Testis (tissue), 5 donors: ENCODE measurements around the gene MS4A6A. TPM values are rescaled to one million over a fixed set of nuclear protein-coding genes. Genes with fewer than 3 reads are reported as not detected.
A peak's percentile ranks its signal among the peaks of the same experiment; 100 is the strongest.

Source experiments
- DNase-seq: peaks from one replicate; pipeline ENCODE4 v3.0.0-alpha.2; 2019
- H3K27ac ChIP-seq, 2 donors: fragments of 200-600 bp; sonication (generic); one replicate each; pipeline ENCODE4 v1.5.1; 2019
- H3K27me3 ChIP-seq: fragments of 200-600 bp; sonication (generic); one replicate; pipeline ENCODE4 v1.5.1; 2019
- H3K36me3 ChIP-seq: fragments of 200-600 bp; sonication (generic); one replicate; pipeline ENCODE4 v1.5.1; 2017; ENCODE audit warnings: low read depth; ENCODE audit errors: missing control alignments
- H3K4me1 ChIP-seq: fragments of 200-600 bp; sonication (generic); one replicate; pipeline ENCODE4 v1.5.1; 2019
- H3K4me3 ChIP-seq, 2 donors: fragments of 200-600 bp; sonication (generic); one replicate each; pipeline ENCODE4 v1.5.1; 2017 to 2019
- H3K9me3 ChIP-seq: fragments of 200-600 bp; sonication (generic); one replicate; pipeline ENCODE4 v1.5.1; 2017
- CTCF ChIP-seq, 3 experiments: fragments of 450-650 bp in 2 of 3; fragments of 200-600 bp in 1 of 3; sonication (generic) in 1 of 3; IDR thresholded peaks; one replicate each; pipeline ENCODE4 v1.5.1; 2016 to 2019; ENCODE audit warnings: antibody characterized with exemption in 3 of 3, mild to moderate bottlenecking in 2 of 3, moderate library complexity in 1 of 3
- POLR2A ChIP-seq: fragments of 450-650 bp; IDR thresholded peaks from one replicate; pipeline ENCODE4 v1.6.1; 2017; ENCODE audit warnings: antibody characterized with exemption, mild to moderate bottlenecking, moderate library complexity
- WGBS, 2 donors: methylation state at CpG; one replicate each; pipeline ENCODE4 v1.1.5; 2018; 5-methylcytosine and 5-hydroxymethylcytosine counted together
- intact Hi-C: fragments of 100-400 bp; cut with DNase I; formaldehyde crosslinking; loops from one replicate; pipeline ENCODE4 v1.15.1; 2023; ENCODE audit warnings: low total_unique reads
- long read RNA-seq, 2 donors: transcript quantifications; one replicate each; lab custom pipeline, GENCODE V29; 2026
- polyA plus RNA-seq: library from polyadenylated mRNA; stranded (reverse); fragments of 350-450 nt; fragmentation: Illumina TruSeq; extraction: RNeasy Lipid Tissue Mini Kit (QIAGEN cat#74804); gene quantifications from one replicate; pipeline ENCODE4 v1.2.3, GENCODE V29; 2014; ENCODE audit warnings: low read depth, low replicate concordance; ENCODE audit not compliant: insufficient read depth
- total RNA-seq, 2 donors: library from RNA; depleted of rRNA; stranded (reverse); fragments of >200 nt; gene quantifications; one replicate each; pipeline ENCODE4 v1.2.3, GENCODE V29; 2016

The MS4A6A gene
- 10 to 100 TPM in 1 of 2 donors, 1 to 10 TPM in 1; 6.1 to 21.6 TPM for total RNA-seq
- 49.5 TPM for polyA plus RNA-seq
- long read RNA-seq, donor 1, partial matches to known transcripts = 0 of 3 reads
- long read RNA-seq, donor 1, other reads (novel, unspliced or antisense) = 0 of 3 reads
- long read RNA-seq, donor 2, partial matches to known transcripts = 0 of 2 reads
- long read RNA-seq, donor 2, other reads (novel, unspliced or antisense) = 0 of 2 reads

- Histone ChIP-seq H3K27ac (peak within 1 kb of the TSS in 1 of 2 donors; percentile 54), H3K27me3 (no peaks in the 10 kb centered on the region), H3K36me3 (no peaks in the 10 kb centered on the region), H3K4me3 (peak within 1 kb of the TSS in 1 of 2 donors; percentile 0), H3K9me3 (no peaks in the 10 kb centered on the region), H3K4me1 (no peaks in the 10 kb centered on the region)
- intact Hi-C loops = no loop called here
- no peak for DNase-seq
- no peak for TF ChIP-seq POLR2A
- TF ChIP-seq CTCF (IDR thresholded peaks at IDR 0.05) = no peak
- WGBS, 2 donors = 76 to 88% methylated on average over 9 to 10 of the region's 10 CpGs
Measured at GRCh38 chr11:60182541-60183330, at the start of gene MS4A6A. Gene MS4A6A (minus strand): TSS chr11:60183083. CDS start chr11:60181727, 1,356 bp downstream.

GRCh38 chr11:60230681-60231080 lies 47.8 kb upstream of the MS4A6A start:
- no peak for DNase-seq
- H3K27ac ChIP-seq = no peak overlapping the region
- no peaks in the 10 kb centered on the region for H3K27me3 ChIP-seq
- no peaks in the 10 kb centered on the region for H3K36me3 ChIP-seq
- H3K9me3 ChIP-seq = no peaks in the 10 kb centered on the region
- 85% methylated on average over 1 of the region's 1 CpG for WGBS, 2 donors
- H3K4me3 ChIP-seq = no peak overlapping the region
- intact Hi-C loops = no loop called here
- TF ChIP-seq POLR2A (no peak), CTCF (IDR thresholded peaks at IDR 0.05) (no peak)
- no peaks in the 10 kb centered on the region for H3K4me1 ChIP-seq

- H3K9me3 ChIP-seq = no peaks in the 10 kb centered on the region
- 91 to 98% methylated on average over 4 of the region's 4 CpGs for WGBS, 2 donors
- no peak for DNase-seq
- H3K4me3 ChIP-seq = no peak overlapping the region
- no peaks in the 10 kb centered on the region for H3K27me3 ChIP-seq
- TF ChIP-seq POLR2A (no peak), CTCF (IDR thresholded peaks at IDR 0.05) (no peak)
- intact Hi-C loops = no loop called here
- H3K27ac ChIP-seq = no peak overlapping the region
- no peaks in the 10 kb centered on the region for H3K36me3 ChIP-seq
- H3K4me1 ChIP-seq = no peaks in the 10 kb centered on the region
Measured at GRCh38 chr11:60222141-60222540, 39.3 kb upstream of the MS4A6A start.

- DNase-seq = no peak
- no peak overlapping the region for H3K4me3 ChIP-seq
- H3K9me3 ChIP-seq = no peaks in the 10 kb centered on the region
- WGBS, 2 donors = 64 to 69% methylated on average over 3 of the region's 3 CpGs
- no peaks in the 10 kb centered on the region for H3K36me3 ChIP-seq
- no peaks in the 10 kb centered on the region for H3K4me1 ChIP-seq
- H3K27me3 ChIP-seq = no peaks in the 10 kb centered on the region
- no peak overlapping the region for H3K27ac ChIP-seq
- intact Hi-C loops = no loop called here
- TF ChIP-seq POLR2A (no peak), CTCF (IDR thresholded peaks at IDR 0.05) (no peak)
Measured at GRCh38 chr11:60221692-60222091, 38.8 kb upstream of the MS4A6A start.
